ENCODE measurements around the gene PTPRG.

Gene PTPRG

DNA sequence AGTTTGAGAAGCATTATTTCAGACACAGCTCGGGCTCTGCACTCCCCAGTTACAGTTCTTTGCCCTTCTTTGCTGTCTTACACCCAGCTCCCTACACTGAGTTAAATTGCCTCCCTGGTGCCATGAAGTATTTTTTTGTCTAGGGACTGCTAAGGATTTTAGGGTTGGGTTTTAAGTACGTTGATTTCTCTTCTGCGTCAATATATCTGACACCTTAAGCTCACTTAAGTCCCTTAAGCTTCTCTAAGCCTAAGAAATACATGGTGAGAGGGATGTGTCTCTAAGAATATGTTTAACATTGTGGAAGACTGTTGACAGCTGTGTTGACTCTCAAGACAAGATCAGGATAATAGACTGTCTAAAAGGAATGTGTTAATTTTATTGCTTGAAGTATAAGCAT lies 400.5 kb downstream of the PTPRG start:
- DNase-seq (ENCODE audit: low read depth), result no peak

DNA sequence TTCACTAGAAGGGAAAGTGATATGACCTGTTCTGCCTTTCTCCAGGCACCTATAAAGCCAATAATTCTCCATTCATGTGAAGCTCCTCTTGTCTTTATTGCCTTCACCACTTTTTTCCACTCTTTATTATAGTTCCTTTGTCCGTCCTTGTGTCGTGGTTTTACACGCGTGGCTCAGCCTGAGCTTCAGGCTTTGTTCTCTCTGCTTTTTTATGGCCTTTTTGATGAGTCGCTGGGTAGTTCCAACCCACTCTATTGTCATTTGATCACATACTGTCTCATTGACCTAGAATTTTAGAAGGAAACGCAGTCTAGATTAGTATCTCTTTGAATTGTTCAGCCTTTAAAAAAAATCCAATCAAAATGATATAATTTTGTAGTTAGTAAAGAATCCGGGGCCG lies 403.2 kb downstream of the PTPRG start:
- DNase-seq (ENCODE audit: low read depth), result no peak

DNA sequence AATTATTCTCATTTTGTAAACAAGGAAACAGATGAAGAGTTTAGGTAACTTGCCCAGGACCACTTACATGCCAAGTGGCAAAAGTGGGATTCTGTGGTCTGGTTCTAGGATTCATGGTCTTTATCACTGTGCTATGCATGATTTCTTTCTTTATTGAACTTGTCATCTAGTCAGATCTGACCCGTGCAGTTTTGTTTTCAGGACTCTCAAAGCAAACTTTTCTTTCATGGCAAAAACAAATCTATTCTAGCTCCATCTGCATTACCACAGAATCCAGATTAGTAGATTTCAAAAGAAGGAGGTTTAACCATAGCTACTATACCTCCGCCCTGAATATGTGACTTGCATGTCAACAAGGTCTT lies 404.4 kb downstream of the PTPRG start:
- no peak for DNase-seq (ENCODE audit: low read depth)

- no peak for DNase-seq (ENCODE audit: low read depth)
Observed at GRCh38 chr3:61966200-61966599, 404.8 kb downstream of the PTPRG start.

DNA sequence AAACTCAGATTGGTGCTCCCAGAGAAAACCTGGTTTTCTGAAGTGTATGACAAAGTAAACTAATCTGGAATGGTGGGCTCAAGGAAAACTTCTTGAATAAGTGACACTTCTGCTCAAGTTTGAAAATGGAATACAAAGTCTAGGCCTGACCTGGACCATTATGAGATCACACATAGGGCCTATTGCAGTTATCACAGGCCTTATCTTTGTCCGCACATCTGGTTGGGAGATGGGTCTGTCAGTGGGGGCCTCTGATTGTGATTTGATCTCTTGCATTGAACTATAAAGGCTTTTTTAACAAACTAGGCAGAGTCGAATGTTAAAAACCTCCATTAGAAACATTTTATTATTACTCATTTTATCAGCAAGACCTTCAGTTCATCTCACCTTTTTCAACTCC lies 405.6 kb downstream of the PTPRG start:
- no peak for DNase-seq (ENCODE audit: low read depth)

DNA sequence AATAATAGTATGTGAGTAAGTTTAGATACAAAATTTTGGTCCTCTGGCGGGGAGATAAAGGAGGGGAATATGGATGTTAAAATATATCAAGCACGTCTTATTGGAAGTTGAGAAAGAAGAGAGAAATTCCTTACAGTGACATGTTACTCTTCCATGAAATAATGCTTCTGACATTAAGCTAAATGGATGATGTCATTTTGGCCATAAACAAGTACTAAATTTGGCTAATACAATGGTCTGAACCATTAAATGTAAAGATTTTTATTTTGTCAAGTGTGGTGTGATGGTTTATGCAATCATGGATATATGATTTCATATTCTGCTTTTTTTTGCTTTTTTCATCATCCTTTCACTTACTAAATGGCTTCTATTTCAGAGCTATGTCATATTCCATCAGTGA lies 406.6 kb downstream of the PTPRG start:
- no peak for DNase-seq (ENCODE audit: low read depth)

DNA sequence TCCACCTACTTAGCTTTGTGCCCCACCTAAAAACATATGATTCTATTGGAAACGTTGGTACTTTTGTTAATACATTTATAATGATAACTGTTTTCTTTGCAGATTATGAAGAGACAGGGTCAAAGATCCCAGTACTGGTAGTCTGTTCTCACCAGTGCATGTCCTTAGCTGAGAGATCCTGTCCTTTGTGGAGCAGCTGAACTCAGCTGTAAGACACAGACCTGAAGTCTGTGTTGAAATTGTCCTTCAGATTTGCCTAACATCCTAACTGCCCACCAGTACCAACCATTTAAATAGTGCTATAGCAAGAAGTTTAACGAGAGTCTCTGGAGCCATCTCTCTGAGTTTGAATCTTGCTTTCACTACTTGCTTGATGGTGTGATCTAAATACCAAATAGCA lies 413.3 kb downstream of the PTPRG start:
- no peak for DNase-seq (ENCODE audit: low read depth)

GRCh38 chr3:61975199-61975598 lies 413.8 kb downstream of the PTPRG start:
- no peak for DNase-seq (ENCODE audit: low read depth)

GRCh38 chr3:61975936-61976335 lies 414.6 kb downstream of the PTPRG start:
- no peak for DNase-seq (ENCODE audit: low read depth)

GRCh38 chr3:61978460-61979419 lies 417.4 kb downstream of the PTPRG start:
- DNase-seq (ENCODE audit: low read depth), result peak; percentile 1

- no peak for DNase-seq (ENCODE audit: low read depth)
Observed at GRCh38 chr3:61979638-61980037, 418.3 kb downstream of the PTPRG start.

DNA sequence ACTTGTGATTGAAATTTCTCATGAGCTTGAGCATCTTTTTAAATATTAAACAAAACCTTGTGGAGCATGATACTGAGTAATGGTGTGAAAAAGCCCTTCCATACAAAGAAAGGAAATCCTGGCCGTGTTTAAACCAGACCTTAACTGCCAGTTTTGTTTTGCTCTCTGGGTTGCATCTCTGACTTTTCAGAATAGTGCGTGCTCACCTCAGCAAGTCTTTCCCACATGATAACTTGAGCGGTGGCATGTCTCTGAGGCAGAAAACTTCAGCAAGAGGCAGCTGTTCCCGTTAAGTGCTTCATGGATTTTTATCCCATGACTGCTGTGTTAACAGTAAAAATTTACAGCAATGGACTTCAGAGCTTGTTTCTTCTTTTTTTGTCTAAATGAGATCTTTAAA lies 418.7 kb downstream of the PTPRG start:
- DNase-seq (ENCODE audit: low read depth), result no peak

GRCh38 chr3:61981060-61981459 lies 419.7 kb downstream of the PTPRG start:
- DNase-seq (ENCODE audit: low read depth), result no peak

- no peak for DNase-seq (ENCODE audit: low read depth)
Observed at GRCh38 chr3:61983479-61983878, 422.1 kb downstream of the PTPRG start.

GRCh38 chr3:61985020-61985419 lies 423.6 kb downstream of the PTPRG start:
- DNase-seq (ENCODE audit: low read depth), result no peak

DNA sequence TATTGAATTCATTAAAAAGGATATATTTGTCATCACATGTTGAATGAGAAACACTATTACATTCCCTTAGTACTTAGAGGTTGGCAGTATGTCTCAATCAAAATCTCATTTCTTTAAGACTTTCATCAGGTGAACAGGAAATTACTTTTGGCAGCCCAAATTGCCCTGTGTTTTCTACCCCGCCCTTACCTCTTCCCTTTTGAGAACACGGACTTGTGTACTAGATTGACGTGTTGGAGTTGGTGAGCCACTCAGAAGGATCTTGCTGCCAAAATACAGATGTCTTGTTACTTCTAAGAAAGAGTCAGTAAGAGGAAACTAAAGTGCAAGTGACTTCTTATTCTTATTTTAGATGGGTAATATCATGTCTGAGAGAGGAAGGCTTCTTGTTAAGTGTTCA lies 425.1 kb downstream of the PTPRG start:
- DNase-seq (ENCODE audit: low read depth), result no peak

GRCh38 chr3:61989681-61990080 lies 428.3 kb downstream of the PTPRG start:
- no peak for DNase-seq (ENCODE audit: low read depth)

GRCh38 chr3:61990327-61991027 lies 429.1 kb downstream of the PTPRG start:
- DNase-seq (ENCODE audit: low read depth), result no peak

DNA sequence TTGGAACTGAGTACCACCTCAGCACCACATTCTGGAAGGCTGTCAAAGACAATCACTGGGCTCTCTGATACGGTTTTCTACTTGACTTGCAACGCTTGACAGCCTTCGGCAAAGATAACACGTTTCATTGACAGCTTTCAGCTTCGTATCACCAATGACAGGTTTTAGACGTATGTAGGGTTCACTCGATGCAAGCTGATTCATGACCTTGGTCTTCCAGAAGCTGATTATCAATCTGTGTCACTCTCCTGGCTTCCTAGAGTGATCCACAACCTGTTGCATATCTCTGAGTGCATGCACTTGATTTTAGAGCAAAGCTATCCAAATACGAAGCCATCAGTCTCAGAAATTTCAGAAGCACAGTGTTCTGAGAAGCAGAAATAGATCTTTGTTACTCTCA lies 430.3 kb downstream of the PTPRG start:
- no peak for DNase-seq (ENCODE audit: low read depth)

- no peak for DNase-seq (ENCODE audit: low read depth)
Observed at GRCh38 chr3:61996366-61996765, 435.0 kb downstream of the PTPRG start.

DNA sequence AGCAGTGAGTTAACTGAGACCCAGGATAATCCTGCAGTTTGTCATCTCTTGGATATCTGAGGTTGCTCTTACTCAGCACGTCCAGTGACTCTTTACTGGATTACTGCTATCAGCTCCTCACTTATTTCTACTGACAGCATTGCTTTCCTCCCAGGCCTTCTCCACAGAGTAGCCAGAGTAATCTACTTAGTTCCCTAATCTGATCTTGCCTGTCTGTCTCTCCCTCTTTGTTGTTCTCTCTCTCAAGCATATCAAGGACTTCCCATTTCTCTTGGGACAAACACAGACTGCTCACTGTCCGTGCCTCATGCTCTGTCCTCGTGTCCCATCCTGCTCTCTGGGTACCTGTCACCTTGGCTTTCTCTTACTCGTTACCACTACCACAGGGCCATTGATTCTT lies 435.7 kb downstream of the PTPRG start:
- DNase-seq (ENCODE audit: low read depth), result no peak

DNA sequence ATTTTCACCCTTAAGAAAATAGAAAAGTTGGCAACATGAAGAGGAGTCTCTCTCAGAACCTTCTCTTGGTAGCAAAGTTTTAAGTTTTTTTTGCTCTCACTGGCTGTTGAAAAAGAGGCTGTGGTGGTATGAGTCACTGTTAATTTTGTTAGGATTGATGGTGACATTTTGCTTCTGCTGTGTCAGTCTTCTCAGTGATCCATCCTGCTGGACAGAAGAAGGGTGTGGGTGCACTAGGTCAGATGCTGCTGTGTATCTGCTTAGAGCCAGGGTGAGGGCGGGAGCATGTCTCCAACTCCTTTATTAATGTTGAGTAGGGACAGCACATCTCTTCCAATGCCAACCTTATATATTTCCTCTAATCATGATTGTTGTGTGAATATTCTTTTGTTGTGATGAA lies 442.5 kb downstream of the PTPRG start:
- DNase-seq (ENCODE audit: low read depth), result no peak

DNA sequence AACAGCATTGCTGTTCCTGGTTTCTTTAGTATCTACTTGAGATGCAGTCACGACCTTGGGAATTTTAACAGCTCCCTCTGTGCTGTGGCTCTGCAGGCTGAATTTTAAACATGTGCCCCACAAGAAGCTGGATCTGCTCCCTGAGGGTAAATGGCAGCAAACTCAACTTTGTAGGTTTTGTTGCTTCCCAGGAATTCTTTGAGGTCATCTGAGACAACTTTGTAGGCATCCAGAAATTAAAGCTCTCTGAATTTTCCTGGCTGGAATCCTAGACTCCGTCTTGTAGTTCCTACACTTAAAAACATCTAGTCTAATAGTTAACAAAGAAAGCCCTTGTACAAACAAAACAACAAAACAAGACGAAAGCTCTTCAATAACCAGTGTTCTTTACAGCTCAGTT lies 445.7 kb downstream of the PTPRG start:
- DNase-seq (ENCODE audit: low read depth), result peak; percentile 1

DNA sequence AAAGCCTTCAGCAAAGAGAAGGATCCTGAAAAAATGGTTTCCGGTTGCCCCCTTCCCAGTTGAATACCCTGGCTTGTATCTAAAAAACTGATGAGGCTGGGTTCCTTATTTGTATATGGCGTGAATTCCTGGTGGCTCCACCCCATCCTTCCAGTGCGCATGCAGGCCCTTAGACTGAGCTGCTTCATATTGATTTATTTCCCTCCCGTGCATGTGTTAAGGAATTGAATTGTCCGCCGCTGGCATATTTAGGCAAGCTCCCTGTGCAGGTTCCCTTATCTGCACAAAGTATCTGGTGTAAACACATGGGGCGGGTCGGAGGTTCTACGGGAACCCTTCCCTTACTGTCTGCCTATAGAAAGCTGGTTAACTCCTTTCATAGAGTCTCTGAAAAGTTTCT lies 449.6 kb downstream of the PTPRG start:
- DNase-seq (ENCODE audit: low read depth), result no peak

Data from fibroblast of the conjunctiva (primary cell).